ENCODE results near the gene AKAP7.
"Not testable (repeated sequence)": the region's sequence is repeated elsewhere in the genome, so short reads cannot be mapped to it uniquely, and the experiment has no call there.

AKAP7 gene

DNA sequence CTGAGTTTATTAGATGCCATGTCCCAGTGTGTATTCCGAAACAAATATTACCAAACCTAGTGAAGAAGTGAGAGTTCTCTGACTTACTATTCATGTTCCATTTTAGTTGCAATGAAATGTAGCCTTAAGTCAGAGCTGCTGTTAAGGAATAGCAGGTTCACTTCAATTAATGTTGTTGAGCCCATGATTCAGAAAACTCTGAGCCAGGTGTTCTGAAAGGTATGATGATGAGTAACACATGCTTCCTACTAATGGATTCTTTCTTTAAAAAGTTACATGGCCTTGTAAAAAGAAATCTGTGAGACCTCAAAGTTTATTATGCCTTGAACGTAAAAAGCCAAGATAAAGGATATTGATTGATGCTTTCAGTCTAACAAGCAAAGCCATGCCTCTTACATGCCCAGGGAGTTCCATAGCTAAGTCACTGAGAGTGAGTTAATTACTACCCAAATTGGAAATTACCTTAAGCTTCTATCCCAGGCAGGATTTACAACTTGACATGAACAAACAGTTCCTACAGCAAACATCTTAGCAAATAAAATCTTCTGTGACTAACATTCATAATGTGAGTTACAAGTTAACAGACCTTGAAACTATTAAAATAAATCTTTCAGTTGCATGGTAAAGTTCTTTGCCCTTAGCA, 122.9 kb downstream of the AKAP7 start:
- TF ChIP-seq, protein P1, sequence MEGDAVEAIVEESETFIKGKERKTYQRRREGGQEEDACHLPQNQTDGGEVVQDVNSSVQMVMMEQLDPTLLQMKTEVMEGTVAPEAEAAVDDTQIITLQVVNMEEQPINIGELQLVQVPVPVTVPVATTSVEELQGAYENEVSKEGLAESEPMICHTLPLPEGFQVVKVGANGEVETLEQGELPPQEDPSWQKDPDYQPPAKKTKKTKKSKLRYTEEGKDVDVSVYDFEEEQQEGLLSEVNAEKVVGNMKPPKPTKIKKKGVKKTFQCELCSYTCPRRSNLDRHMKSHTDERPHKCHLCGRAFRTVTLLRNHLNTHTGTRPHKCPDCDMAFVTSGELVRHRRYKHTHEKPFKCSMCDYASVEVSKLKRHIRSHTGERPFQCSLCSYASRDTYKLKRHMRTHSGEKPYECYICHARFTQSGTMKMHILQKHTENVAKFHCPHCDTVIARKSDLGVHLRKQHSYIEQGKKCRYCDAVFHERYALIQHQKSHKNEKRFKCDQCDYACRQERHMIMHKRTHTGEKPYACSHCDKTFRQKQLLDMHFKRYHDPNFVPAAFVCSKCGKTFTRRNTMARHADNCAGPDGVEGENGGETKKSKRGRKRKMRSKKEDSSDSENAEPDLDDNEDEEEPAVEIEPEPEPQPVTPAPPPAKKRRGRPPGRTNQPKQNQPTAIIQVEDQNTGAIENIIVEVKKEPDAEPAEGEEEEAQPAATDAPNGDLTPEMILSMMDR (IDR thresholded peaks at IDR 0.05; ENCODE audit: unreplicated experiment in 3 of 3) = no peak
- peak overlapping the region; percentile 12 to 78 (median 18) for H3K27ac Mint-ChIP-seq

DNA sequence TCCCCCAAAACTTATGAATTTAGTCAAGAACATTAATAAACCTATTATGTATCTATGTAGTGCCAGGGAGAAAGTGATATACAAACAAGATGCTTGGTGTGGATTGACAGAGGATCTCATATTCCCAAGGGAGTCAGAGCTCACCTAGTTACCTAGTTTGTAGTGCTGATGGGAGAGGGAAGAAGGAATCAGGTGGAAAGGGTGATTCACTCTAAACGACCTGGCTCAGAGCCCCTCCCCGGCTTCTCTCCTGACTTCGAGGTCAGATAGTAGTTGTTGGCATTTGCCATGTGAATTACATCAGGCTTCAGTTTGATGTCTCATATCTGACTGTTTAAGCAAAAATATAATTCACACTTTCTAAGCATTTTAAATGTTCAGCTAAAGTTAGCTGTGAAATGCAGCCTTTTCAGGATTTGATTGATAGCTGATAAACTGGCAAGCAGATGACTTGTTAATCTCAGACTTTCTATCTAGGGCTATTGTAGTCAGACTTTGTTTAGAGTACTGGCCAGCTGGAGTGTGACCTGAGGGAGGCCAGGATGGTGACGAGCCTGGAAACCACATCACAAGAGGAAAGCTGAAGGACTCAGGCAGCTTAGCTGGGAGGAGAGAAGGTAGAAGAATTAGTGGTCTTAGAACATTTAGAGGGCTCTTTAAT, 123.7 kb downstream of the AKAP7 start:
- peaks cover 14% of the 10 kb centered on the region for H3K36me3 Mint-ChIP-seq (ENCODE audit: low read depth)
- peaks cover 13% of the 10 kb centered on the region for H3K9me3 Mint-ChIP-seq
- peak overlapping the region; percentile 9 to 78 (median 12) for H3K27ac Mint-ChIP-seq
- peaks cover 12% of the 10 kb centered on the region for H3K4me1 Mint-ChIP-seq
- no peak overlapping the region for H3K4me3 Mint-ChIP-seq
- TF ChIP-seq, protein P1 (IDR thresholded peaks at IDR 0.05; ENCODE audit: unreplicated experiment in 3 of 3) = no peak
- no peaks in the 10 kb centered on the region for H3K27me3 Mint-ChIP-seq (ENCODE audit: low read depth)

More for the DNA sequence above, 122.9 kb downstream of the AKAP7 start:
- Mint-ChIP-seq H3K4me3 (no peak overlapping the region), H3K9me3 (peaks cover 13% of the 10 kb centered on the region), H3K4me1 (peaks cover 12% of the 10 kb centered on the region), H3K27me3 (ENCODE audit: low read depth) (no peaks in the 10 kb centered on the region), H3K36me3 (ENCODE audit: low read depth) (peaks cover 14% of the 10 kb centered on the region)

DNA sequence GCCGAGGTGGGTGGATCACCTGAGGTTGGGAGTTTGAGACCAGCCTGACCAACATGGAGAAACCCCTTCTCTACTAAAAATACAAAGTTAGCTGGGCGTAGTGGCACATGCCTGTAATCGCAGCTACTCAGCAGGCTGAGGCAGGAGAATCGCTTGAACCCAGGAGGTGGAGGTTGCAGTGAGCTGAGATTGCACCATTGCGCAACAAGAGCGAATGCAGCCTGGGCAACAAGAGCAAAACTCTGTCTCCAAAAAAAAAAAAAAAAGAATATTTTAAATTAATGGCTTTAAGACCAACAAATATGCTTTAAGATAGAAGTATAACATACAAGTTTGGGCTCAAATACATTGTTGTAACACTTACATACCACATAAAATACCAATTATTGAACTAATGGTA, 125.7 kb downstream of the AKAP7 start:
- H3K27ac Mint-ChIP-seq = not testable (repeated sequence)

DNA sequence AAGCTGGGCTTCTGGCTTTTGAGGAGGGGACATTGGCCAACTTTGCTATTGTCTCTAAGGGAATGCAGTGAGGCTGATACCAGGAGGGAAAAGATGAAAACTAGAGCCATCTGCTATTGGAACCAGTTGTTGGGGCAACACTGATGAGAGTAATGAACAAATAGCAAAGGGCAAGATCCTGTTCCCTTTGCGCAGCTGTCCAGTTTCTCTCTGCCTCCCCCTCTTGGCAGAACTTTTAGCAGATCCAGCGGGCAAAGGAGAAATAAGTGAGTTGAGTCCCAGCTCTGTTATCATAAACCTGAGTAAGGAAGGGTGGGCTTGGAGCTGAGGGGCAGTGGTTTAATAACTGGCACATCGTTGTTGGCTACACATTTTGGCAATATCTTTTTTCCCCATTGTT, 126.8 kb downstream of the AKAP7 start:
- Mint-ChIP-seq H3K36me3 (ENCODE audit: low read depth) (peaks cover 14% of the 10 kb centered on the region), H3K27me3 (ENCODE audit: low read depth) (no peaks in the 10 kb centered on the region), H3K9me3 (peaks cover 13% of the 10 kb centered on the region), H3K4me3 (no peak overlapping the region), H3K4me1 (peaks cover 6% of the 10 kb centered on the region), H3K27ac (no peak overlapping the region)
- TF ChIP-seq, protein P1 (IDR thresholded peaks at IDR 0.05; ENCODE audit: unreplicated experiment in 3 of 3) = no peak

More for the DNA sequence above, 125.7 kb downstream of the AKAP7 start:
- not testable (repeated sequence) for H3K27me3 Mint-ChIP-seq (ENCODE audit: low read depth); H3K4me1 Mint-ChIP-seq; H3K4me3 Mint-ChIP-seq
- peaks cover 13% of the 10 kb centered on the region for H3K9me3 Mint-ChIP-seq
- H3K36me3 Mint-ChIP-seq (ENCODE audit: low read depth) = peaks cover 14% of the 10 kb centered on the region

DNA sequence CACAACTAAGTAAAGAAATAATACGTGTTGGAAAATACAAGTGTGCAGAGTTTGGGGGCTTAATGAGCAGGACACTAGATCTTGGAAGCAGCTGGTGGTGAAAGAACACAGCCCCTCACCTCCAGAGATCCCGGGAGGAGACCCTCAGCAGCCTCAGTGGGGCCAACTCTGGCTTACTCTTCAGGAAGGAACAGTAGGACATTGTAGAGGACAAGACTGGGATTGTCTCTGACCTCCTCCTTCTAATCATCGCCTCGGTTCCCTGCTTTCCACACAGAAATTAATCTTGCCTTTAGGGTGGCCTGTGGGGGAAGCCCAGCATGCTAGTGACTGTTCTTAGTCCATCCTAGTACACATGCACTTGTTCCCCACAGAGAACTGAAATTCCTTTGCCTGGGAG, 130.7 kb downstream of the AKAP7 start:
- Mint-ChIP-seq H3K27ac (no peak overlapping the region), H3K27me3 (ENCODE audit: low read depth) (no peaks in the 10 kb centered on the region), H3K4me3 (no peak overlapping the region), H3K4me1 (no peaks in the 10 kb centered on the region), H3K36me3 (ENCODE audit: low read depth) (peaks cover 19% of the 10 kb centered on the region), H3K9me3 (peaks cover 12% of the 10 kb centered on the region)
- TF ChIP-seq, protein P1 (IDR thresholded peaks at IDR 0.05; ENCODE audit: unreplicated experiment in 3 of 3) = no peak

DNA sequence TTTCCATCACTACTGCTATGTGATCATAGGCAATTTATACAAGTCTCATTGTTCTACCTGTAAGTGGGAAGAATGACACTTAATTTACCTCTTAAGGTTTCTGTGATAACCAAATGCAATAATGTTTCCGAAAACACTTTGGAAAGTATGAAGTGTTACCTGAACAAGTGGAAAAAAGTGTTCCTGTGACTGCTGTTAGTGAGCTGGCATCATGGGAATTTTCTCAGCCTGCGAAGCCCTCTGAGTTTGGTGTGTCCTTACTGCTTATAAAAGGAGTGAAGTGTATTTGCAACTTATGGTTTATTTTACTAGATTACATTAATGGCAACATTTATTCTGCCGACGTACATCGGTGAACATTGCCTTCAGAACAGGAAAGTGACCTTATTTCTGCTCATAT, 133.0 kb downstream of the AKAP7 start:
- peaks cover 21% of the 10 kb centered on the region for H3K36me3 Mint-ChIP-seq (ENCODE audit: low read depth)

More for the DNA sequence above, 133.0 kb downstream of the AKAP7 start:
- Mint-ChIP-seq H3K9me3 (peaks cover 9% of the 10 kb centered on the region), H3K27ac (no peak overlapping the region), H3K4me3 (no peak overlapping the region), H3K4me1 (no peaks in the 10 kb centered on the region), H3K27me3 (ENCODE audit: low read depth) (no peaks in the 10 kb centered on the region)
- TF ChIP-seq, protein P1 (IDR thresholded peaks at IDR 0.05; ENCODE audit: unreplicated experiment in 3 of 3) = no peak

Measured in nephron (organoid).